Stimulated activated CD8-positive, alpha-beta memory T cell treated with anti-CD3 and anti-CD28 coated beads, Interleukin-12 subunit alpha, Interleukin-12 subunit beta, amount 100 ng/mL, for 1 hour (primary cell): ENCODE measurements around the gene CCDC8.
"Not testable (repeated sequence)": the region's sequence is repeated elsewhere in the genome, so short reads cannot be mapped to it uniquely, and the experiment has no call there.

Experiments
- DNase-seq: peaks from one replicate; pipeline ENCODE4 v3.0.0-alpha.2; 2020; ENCODE audit warnings: low read depth

Gene CCDC8

GRCh38 chr19:46428239-46429135, 15.1 kb upstream of the CCDC8 start, which contains the start of gene PNMA8C:
PNMA8C (minus strand) TSS chr19:46428936; CDS start chr19:46428359, 577 bp downstream.
- DNase-seq: peak; percentile 20

GRCh38 chr19:46427518-46428045, 14.2 kb upstream of the CCDC8 start:
- DNase-seq: no peak

GRCh38 chr19:46426506-46427162, 13.3 kb upstream of the CCDC8 start:
- DNase-seq: no peak

GRCh38 chr19:46426035-46426505, 12.7 kb upstream of the CCDC8 start:
- DNase-seq: no peak

- DNase-seq: no peak
Measured at GRCh38 chr19:46423188-46423587, 9.8 kb upstream of the CCDC8 start.

- no peak for DNase-seq
Measured at GRCh38 chr19:46422344-46422743, 9.0 kb upstream of the CCDC8 start.

- DNase-seq: no peak
Measured at GRCh38 chr19:46420056-46420455, 6.7 kb upstream of the CCDC8 start.

- DNase-seq: not testable (repeated sequence)
Measured at GRCh38 chr19:46415804-46416709, 2.7 kb upstream of the CCDC8 start.

GRCh38 chr19:46414899-46415298, 1.5 kb upstream of the CCDC8 start:
- not testable (repeated sequence) for DNase-seq

GRCh38 chr19:46412650-46413261, 608 bp downstream of the CCDC8 start:
- no peak for DNase-seq

- DNase-seq: no peak
Measured at GRCh38 chr19:46411925-46412649, 1.3 kb downstream of the CCDC8 start.

- no peak for DNase-seq
Measured at GRCh38 chr19:46411088-46411924, 2.1 kb downstream of the CCDC8 start.

GRCh38 chr19:46410205-46411087, 2.9 kb downstream of the CCDC8 start:
- no peak for DNase-seq

- DNase-seq: no peak
Measured at GRCh38 chr19:46409191-46409590, 4.2 kb downstream of the CCDC8 start.

GRCh38 chr19:46408664-46409039, 4.7 kb downstream of the CCDC8 start:
- DNase-seq: no peak

- no peak for DNase-seq
Measured at GRCh38 chr19:46407856-46408663, 5.3 kb downstream of the CCDC8 start.

GRCh38 chr19:46406976-46407375, 6.4 kb downstream of the CCDC8 start:
- DNase-seq: no peak
